Activated T-helper 1 cell treated with anti-CD3 and anti-CD28 coated beads, Interleukin-12 subunit alpha, Interleukin-12 subunit beta, Interleukin-2, Interleukin-4 antibody, amounts not matched to agents 30 ng/mL and 10 ng/mL and 1 ng/mL, durations not matched to agents 14 hours and 24 hours and 36 hours (primary cell): ENCODE data around the gene RPS19. TPM values are rescaled to one million over a fixed set of nuclear protein-coding genes. Genes with fewer than 3 reads are reported as not detected.
A peak's percentile ranks its signal among the peaks of the same experiment; 100 is the strongest.

Source experiments
- DNase-seq: peaks from one replicate; pipeline ENCODE4 v3.0.0; 2021; ENCODE audit warnings: low spot score
- H3K27ac Mint-ChIP-seq: one replicate; pipeline ENCODE4 v1.8.0; 2021; ENCODE audit warnings: mild to moderate bottlenecking, mixed read lengths
- H3K27me3 Mint-ChIP-seq: one replicate; pipeline ENCODE4 v1.8.0; 2022; ENCODE audit warnings: mild to moderate bottlenecking, moderate library complexity, mixed read lengths; ENCODE audit not compliant: insufficient read depth
- H3K36me3 Mint-ChIP-seq: one replicate; pipeline ENCODE4 v1.8.0; 2021; ENCODE audit warnings: low read depth, mixed read lengths
- H3K4me1 Mint-ChIP-seq: one replicate; pipeline ENCODE4 v1.8.0; 2021; ENCODE audit warnings: low read depth, mixed read lengths
- H3K4me3 Mint-ChIP-seq: one replicate; pipeline ENCODE4 v1.8.0; 2021; ENCODE audit warnings: mild to moderate bottlenecking, moderate library complexity, mixed read lengths
- H3K9me3 Mint-ChIP-seq: one replicate; pipeline ENCODE4 v1.8.0; 2021; ENCODE audit warnings: mixed read lengths
- intact Hi-C: fragments of 100-400 bp; cut with micrococcal nuclease; formaldehyde crosslinking; loops from one replicate; pipeline ENCODE4 v1.15.1; 2024
- total RNA-seq: library from RNA; stranded (reverse); gene quantifications from 2 replicates; pipeline ENCODE4 v1.2.3, GENCODE V29; 2022

RPS19 gene
- total RNA-seq, 1 donor from 2014 or later = 2,906 TPM

- peak overlapping the region; percentile 74 for H3K27ac Mint-ChIP-seq
- no peaks in the 10 kb centered on the region for H3K27me3 Mint-ChIP-seq
- peak overlapping the region; percentile 95 for H3K4me3 Mint-ChIP-seq
- peaks cover 48% of the 10 kb centered on the region for H3K4me1 Mint-ChIP-seq
- H3K36me3 Mint-ChIP-seq = peaks cover 54% of the 10 kb centered on the region
- H3K9me3 Mint-ChIP-seq = no peaks in the 10 kb centered on the region
- DNase-seq = no peak
- intact Hi-C loops = no loop called here
These were observed 2.5 kb downstream of the RPS19 start for GRCh38 chr19:41862445-41862986.

DNA sequence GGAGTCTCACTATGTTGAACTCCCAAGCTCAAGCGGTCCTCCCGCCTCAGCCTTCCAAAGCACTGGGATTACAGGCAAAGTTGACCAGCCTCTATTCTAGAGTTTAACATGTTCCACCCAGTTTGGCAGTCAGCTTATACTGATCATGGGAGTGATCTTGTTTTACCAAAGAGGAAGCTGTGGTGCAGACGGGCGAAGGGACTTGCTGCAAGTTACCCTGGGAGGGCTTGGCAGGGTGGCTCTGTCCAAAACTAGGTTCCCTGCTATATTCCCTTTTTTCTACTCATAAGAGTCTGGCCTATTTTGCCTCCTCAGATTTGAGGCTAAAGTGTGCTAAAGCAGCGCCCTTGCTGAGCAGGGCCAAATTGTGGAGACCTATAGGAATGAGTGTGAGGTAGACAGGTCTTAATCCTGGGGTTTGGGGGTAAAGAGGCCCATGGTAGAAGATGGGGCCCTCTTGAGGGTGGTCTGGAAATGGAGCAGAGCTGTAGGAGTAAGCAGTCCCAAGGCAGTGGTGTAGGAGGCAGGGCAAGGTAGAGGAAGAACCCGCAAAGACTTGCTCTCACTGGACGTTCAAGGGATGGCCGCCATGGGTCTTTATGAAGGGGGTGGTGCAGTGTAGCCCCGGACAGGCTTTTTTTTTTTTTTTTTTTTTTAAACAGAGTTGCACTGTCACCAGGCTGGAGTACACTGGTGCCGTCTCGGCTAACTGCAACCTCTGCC is 3.3 kb downstream of the RPS19 start:
- Mint-ChIP-seq H3K27me3 (no peaks in the 10 kb centered on the region), H3K9me3 (no peaks in the 10 kb centered on the region), H3K36me3 (peaks cover 61% of the 10 kb centered on the region), H3K27ac (peak overlapping the region; percentile 81), H3K4me1 (peaks cover 57% of the 10 kb centered on the region), H3K4me3 (peak overlapping the region; percentile 95)
- DNase-seq = no peak
- intact Hi-C loops = no loop called here

- no peaks in the 10 kb centered on the region for H3K9me3 Mint-ChIP-seq
- peaks cover 67% of the 10 kb centered on the region for H3K36me3 Mint-ChIP-seq
- intact Hi-C loops = no loop called here
- DNase-seq = no peak
- H3K27ac Mint-ChIP-seq = peak overlapping the region; percentile 74
- peak overlapping the region; percentile 67 for H3K4me3 Mint-ChIP-seq
- peaks cover 65% of the 10 kb centered on the region for H3K4me1 Mint-ChIP-seq
- H3K27me3 Mint-ChIP-seq = no peaks in the 10 kb centered on the region
These were observed 4.3 kb downstream of the RPS19 start for GRCh38 chr19:41864374-41864773.

DNA sequence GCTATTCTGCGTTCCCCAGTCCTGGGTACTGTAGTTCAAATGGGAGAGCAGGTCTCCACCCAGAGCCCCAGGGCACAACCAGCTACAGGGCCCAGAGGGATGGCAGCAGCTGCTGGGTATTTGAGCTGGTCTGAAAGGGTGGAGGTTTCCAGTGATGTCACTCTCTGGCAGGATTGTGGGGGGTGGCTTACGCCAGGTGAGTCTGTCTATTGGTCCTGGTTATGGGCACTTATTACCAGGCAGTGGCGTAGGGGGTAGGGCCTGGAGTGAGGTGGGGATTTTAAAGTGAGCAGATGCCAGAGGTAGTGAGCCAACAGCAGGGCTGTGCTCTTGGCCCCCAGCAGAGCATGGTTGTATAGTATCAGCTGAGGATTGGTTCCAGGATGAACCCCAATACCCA is 6.2 kb downstream of the RPS19 start:
- H3K27me3 Mint-ChIP-seq = no peaks in the 10 kb centered on the region
- H3K36me3 Mint-ChIP-seq = peaks cover 71% of the 10 kb centered on the region
- peaks cover 77% of the 10 kb centered on the region for H3K4me1 Mint-ChIP-seq
- no peak overlapping the region for H3K4me3 Mint-ChIP-seq
- no peaks in the 10 kb centered on the region for H3K9me3 Mint-ChIP-seq
- DNase-seq = no peak
- intact Hi-C loops = no loop called here
- peak overlapping the region; percentile 75 for H3K27ac Mint-ChIP-seq

- Mint-ChIP-seq H3K27ac (peak overlapping the region; percentile 81), H3K27me3 (no peaks in the 10 kb centered on the region), H3K36me3 (peaks cover 62% of the 10 kb centered on the region), H3K9me3 (no peaks in the 10 kb centered on the region), H3K4me3 (peak overlapping the region; percentile 75), H3K4me1 (peaks cover 77% of the 10 kb centered on the region)
- DNase-seq = no peak
- intact Hi-C loops = no loop called here
These were observed 8.3 kb downstream of the RPS19 start for GRCh38 chr19:41868120-41868988.

DNA sequence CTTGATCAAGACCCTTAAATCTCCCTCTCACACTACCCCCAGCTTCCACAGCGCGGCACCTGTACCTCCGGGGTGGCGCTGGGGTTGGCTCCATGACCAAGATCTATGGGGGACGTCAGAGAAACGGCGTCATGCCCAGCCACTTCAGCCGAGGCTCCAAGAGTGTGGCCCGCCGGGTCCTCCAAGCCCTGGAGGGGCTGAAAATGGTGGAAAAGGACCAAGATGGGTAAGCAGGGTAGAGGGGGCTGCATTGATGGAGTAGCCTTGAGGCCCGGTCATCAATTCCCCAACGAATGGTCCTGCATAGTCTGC is 8.9 kb downstream of the RPS19 start:
- DNase-seq = no peak
- Mint-ChIP-seq H3K4me3 (peak overlapping the region; percentile 58), H3K27me3 (no peaks in the 10 kb centered on the region), H3K27ac (peak overlapping the region; percentile 40), H3K36me3 (peaks cover 58% of the 10 kb centered on the region), H3K9me3 (no peaks in the 10 kb centered on the region), H3K4me1 (peaks cover 73% of the 10 kb centered on the region)
- intact Hi-C loops = no loop called here

- Mint-ChIP-seq H3K9me3 (no peaks in the 10 kb centered on the region), H3K27me3 (no peaks in the 10 kb centered on the region), H3K27ac (peak overlapping the region; percentile 72), H3K4me3 (no peak overlapping the region), H3K4me1 (peaks cover 72% of the 10 kb centered on the region), H3K36me3 (peaks cover 53% of the 10 kb centered on the region)
- DNase-seq = no peak
- intact Hi-C loops = no loop called here
These were observed 9.4 kb downstream of the RPS19 start for GRCh38 chr19:41869374-41869955.

DNA sequence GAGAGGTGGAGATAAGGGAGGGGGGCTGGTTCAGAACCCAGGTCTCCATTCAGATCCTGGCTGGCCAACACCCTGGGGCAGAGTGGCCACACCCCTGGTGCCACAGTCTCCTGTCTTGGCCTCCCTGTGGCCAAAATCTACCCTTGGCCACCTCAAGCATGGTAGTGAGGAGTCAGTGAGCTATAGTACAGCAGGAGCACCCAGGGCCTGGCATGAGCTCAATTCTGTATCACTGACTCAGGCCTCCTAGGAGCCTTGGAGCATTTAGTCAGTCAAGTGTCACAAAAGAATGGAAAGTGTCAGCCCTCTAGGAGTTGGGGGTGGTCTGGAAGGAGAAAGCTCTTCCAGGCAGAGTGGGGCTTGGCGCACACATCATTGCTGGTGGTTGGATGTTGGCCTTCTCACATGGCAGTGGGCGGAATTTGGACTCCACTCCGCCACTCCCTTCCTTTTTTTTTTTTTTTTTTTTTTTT is 10.4 kb downstream of the RPS19 start:
- peaks cover 47% of the 10 kb centered on the region for H3K36me3 Mint-ChIP-seq
- H3K4me1 Mint-ChIP-seq = peaks cover 73% of the 10 kb centered on the region
- H3K9me3 Mint-ChIP-seq = no peaks in the 10 kb centered on the region
- H3K27ac Mint-ChIP-seq = peak overlapping the region; percentile 89
- H3K4me3 Mint-ChIP-seq = peak overlapping the region; percentile 66
- intact Hi-C loops = no loop called here
- DNase-seq = no peak
- H3K27me3 Mint-ChIP-seq = no peaks in the 10 kb centered on the region

DNA sequence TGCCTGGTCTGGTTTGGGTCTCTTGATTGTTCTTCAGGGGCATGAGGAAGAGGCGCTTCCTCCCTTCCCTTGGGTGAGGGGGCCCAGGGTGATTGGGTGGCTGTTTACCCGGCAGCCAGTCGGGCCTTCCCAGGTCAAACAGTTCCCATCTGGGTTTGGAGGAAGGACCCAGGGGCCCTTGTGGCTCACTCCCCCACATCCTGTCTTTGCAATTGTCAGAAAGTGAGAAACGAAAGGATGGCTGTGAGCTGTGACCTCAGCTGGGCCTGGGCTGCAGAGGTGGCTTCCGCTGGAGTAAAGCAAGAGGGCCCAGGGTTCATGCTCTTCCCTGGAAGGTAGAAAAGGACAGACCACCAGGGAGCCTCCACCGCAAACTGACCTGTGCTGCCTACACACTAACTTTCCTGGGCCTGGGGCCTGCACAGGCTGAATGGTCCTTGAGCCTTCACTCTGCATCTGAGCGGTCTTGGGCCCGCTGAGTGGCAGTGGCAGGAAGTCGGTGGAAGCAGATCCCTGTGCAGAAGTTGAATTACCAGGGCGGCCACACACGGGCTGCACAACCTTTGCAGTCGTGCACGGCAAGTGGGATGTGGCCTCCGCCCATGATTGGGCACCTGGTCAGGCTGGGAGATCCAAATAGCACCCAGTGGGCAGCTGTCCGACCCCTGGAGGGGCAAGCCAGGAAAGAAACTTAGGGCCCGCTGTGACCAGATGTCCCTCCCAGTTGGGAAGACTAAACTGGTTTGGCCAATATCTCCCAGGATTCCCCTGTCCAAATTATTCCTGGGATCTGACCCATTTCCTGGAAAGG is 11.7 kb downstream of the RPS19 start:
- H3K9me3 Mint-ChIP-seq = no peaks in the 10 kb centered on the region
- no peaks in the 10 kb centered on the region for H3K27me3 Mint-ChIP-seq
- peak; percentile 74 for DNase-seq
- intact Hi-C loops = loop anchor here (1.0 kb wide), 4 partner anchors 11 to 87 kb away; partner anchors contain the start of gene RPS19
- H3K36me3 Mint-ChIP-seq = peaks cover 38% of the 10 kb centered on the region
- H3K4me1 Mint-ChIP-seq = peaks cover 80% of the 10 kb centered on the region
- peak overlapping the region; percentile 73 for H3K4me3 Mint-ChIP-seq
- H3K27ac Mint-ChIP-seq = peak overlapping the region; percentile 94

GRCh38 chr19:41872384-41872774 is 12.3 kb downstream of the RPS19 start:
- Mint-ChIP-seq H3K4me3 (peak overlapping the region; percentile 31), H3K9me3 (no peaks in the 10 kb centered on the region), H3K27me3 (no peaks in the 10 kb centered on the region), H3K27ac (peak overlapping the region; percentile 40), H3K4me1 (peaks cover 84% of the 10 kb centered on the region), H3K36me3 (peaks cover 38% of the 10 kb centered on the region)
- intact Hi-C loops = no loop called here
- no peak for DNase-seq

- DNase-seq = peak; percentile 49
- H3K27ac Mint-ChIP-seq = peak overlapping the region; percentile 88
- intact Hi-C loops = loop anchor here (1.0 kb wide), 2 partner anchors 62 to 78 kb away; no protein-coding TSS in a partner anchor
- H3K9me3 Mint-ChIP-seq = no peaks in the 10 kb centered on the region
- H3K4me3 Mint-ChIP-seq = peak overlapping the region; percentile 29
- no peaks in the 10 kb centered on the region for H3K27me3 Mint-ChIP-seq
- peaks cover 84% of the 10 kb centered on the region for H3K4me1 Mint-ChIP-seq
- H3K36me3 Mint-ChIP-seq = peaks cover 34% of the 10 kb centered on the region
These were observed 13.0 kb downstream of the RPS19 start for GRCh38 chr19:41872775-41873647.
